WERI-Rb-1 (cell line): ENCODE measurements around the gene SHB.

ENCODE experiments used
- DNase-seq: peaks from one replicate; pipeline ENCODE4 v3.0.0-alpha.2; 2020
- H3K27ac ChIP-seq: fragments of 250-450 bp; sonication (Bioruptor Pico); 2 replicates; pipeline ENCODE4 v1.5.1; 2020; ENCODE audit warnings: mild to moderate bottlenecking, moderate library complexity
- H3K27me3 ChIP-seq: fragments of 250-450 bp; sonication (Bioruptor Pico); 2 replicates; pipeline ENCODE4 v1.5.1; 2021; ENCODE audit warnings: mild to moderate bottlenecking, low read depth, moderate library complexity; ENCODE audit not compliant: insufficient read depth, severe bottlenecking
- H3K36me3 ChIP-seq: fragments of 250-450 bp; sonication (Bioruptor Pico); 2 replicates; pipeline ENCODE4 v1.5.1; 2020; ENCODE audit warnings: mild to moderate bottlenecking, moderate library complexity
- H3K4me3 ChIP-seq: 2 replicates; pipeline ENCODE4 v1.5.1; 2011; ENCODE audit warnings: low read depth, mild to moderate bottlenecking, control low read depth, low read length
- H3K9me3 ChIP-seq: fragments of 250-450 bp; sonication (Bioruptor Pico); 2 replicates; pipeline ENCODE4 v1.5.1; 2021; ENCODE audit warnings: mild to moderate bottlenecking, moderate library complexity; ENCODE audit not compliant: severe bottlenecking
- CTCF ChIP-seq: IDR thresholded peaks from 2 replicates; pipeline ENCODE4 v1.5.1; 2011; ENCODE audit warnings: low read depth, mild to moderate bottlenecking, control low read depth, inconsistent platforms, low read length

Gene SHB

GRCh38 chr9:38039090-38039906, 29.7 kb downstream of the SHB start:
- TF ChIP-seq CTCF = no peak
- no peak for DNase-seq
- H3K27ac ChIP-seq = no peak overlapping the region
- H3K9me3 ChIP-seq = no peaks in the 10 kb centered on the region
- H3K4me3 ChIP-seq = no peak overlapping the region
- H3K27me3 ChIP-seq = no peaks in the 10 kb centered on the region
- peaks cover 21% of the 10 kb centered on the region for H3K36me3 ChIP-seq

- no peak for TF ChIP-seq CTCF
- no peaks in the 10 kb centered on the region for H3K27me3 ChIP-seq
- H3K4me3 ChIP-seq = no peak overlapping the region
- H3K27ac ChIP-seq = no peak overlapping the region
- no peaks in the 10 kb centered on the region for H3K9me3 ChIP-seq
- peaks cover 19% of the 10 kb centered on the region for H3K36me3 ChIP-seq
- DNase-seq = no peak
These were observed 30.5 kb downstream of the SHB start for GRCh38 chr9:38038307-38039089.

- Histone ChIP-seq H3K36me3 (peaks cover 19% of the 10 kb centered on the region), H3K27me3 (no peaks in the 10 kb centered on the region), H3K4me3 (no peak overlapping the region), H3K9me3 (no peaks in the 10 kb centered on the region), H3K27ac (no peak overlapping the region)
- TF ChIP-seq CTCF = no peak
- no peak for DNase-seq
These were observed 31.1 kb downstream of the SHB start for GRCh38 chr9:38037981-38038306.

- Histone ChIP-seq H3K4me3 (no peak overlapping the region), H3K27me3 (no peaks in the 10 kb centered on the region), H3K27ac (no peak overlapping the region), H3K36me3 (peaks cover 19% of the 10 kb centered on the region), H3K9me3 (no peaks in the 10 kb centered on the region)
- no peak for TF ChIP-seq CTCF
- DNase-seq = no peak
These were observed 32.5 kb downstream of the SHB start for GRCh38 chr9:38036359-38037084.

- Histone ChIP-seq H3K27ac (no peak overlapping the region), H3K27me3 (no peaks in the 10 kb centered on the region), H3K4me3 (no peak overlapping the region), H3K36me3 (peaks cover 19% of the 10 kb centered on the region), H3K9me3 (no peaks in the 10 kb centered on the region)
- DNase-seq = no peak
- TF ChIP-seq CTCF = no peak
These were observed 33.2 kb downstream of the SHB start for GRCh38 chr9:38035873-38036272.
